Endothelial cell of umbilical vein (primary cell): ENCODE results near the gene ASIC1. TPM values are rescaled to one million over a fixed set of nuclear protein-coding genes. Genes with fewer than 3 reads are reported as not detected.
A peak's percentile ranks its signal among the peaks of the same experiment; 100 is the strongest.

Experiments
- BruUV-seq: library from RNA; stranded (reverse); fragments of 400-500 nt; replicated peaks from 2 replicates; lab custom pipeline; 2021; lab: Mats Ljungman, UMichigan
- CTCF ChIA-PET: fragments of 300-600, 350-600 bp; sonication (Branson Sonifier 250); formaldehyde crosslinking; loops from one replicate; lab custom pipeline; 2021; ENCODE audit warnings: antibody characterized with exemption, inconsistent platforms; lab: Charles Lee
- POLR2A ChIA-PET: fragments of 300-600, 350-600 bp; sonication (Branson Sonifier 250); formaldehyde crosslinking; loops from one replicate; lab custom pipeline; 2021; ENCODE audit warnings: antibody characterized with exemption, inconsistent platforms; lab: Charles Lee
- DNase-seq: peaks from one replicate; pipeline ENCODE4 v3.0.0-alpha.2; 2011; ENCODE audit warnings: low read depth, low spot score
- FAIRE-seq: peaks from 2 replicates; lab custom pipeline; 2011; peaks lifted over from hg19 to GRCh38; lab: Jason Lieb, UNC
- H2AFZ ChIP-seq: 2 replicates; pipeline ENCODE4 v1.6.0; 2012; ENCODE audit warnings: low read depth, low read length, control low read depth, inconsistent platforms
- H3K27ac ChIP-seq: 2 replicates; pipeline ENCODE4 v1.5.1; 2011; ENCODE audit warnings: low read depth, mild to moderate bottlenecking, control low read depth, low read length, moderate library complexity; ENCODE audit not compliant: insufficient read depth
- H3K27me3 ChIP-seq, 2 experiments: 2 replicates each; pipeline versions ENCODE4 v1.6.0 to v1.6.1; 2011; ENCODE audit warnings: low read length in 2 of 2, mixed read lengths in 1 of 2; ENCODE audit not compliant: control insufficient read depth in 2 of 2, insufficient read depth in 2 of 2
- H3K36me3 ChIP-seq, 2 experiments: 2 replicates in 1 of 2; 3 replicates in 1 of 2; pipeline ENCODE4 v1.5.1; 2011; ENCODE audit warnings: low read length in 2 of 2, mild to moderate bottlenecking in 1 of 2, moderate library complexity in 1 of 2; ENCODE audit not compliant: control insufficient read depth in 2 of 2, insufficient read depth in 2 of 2; ENCODE audit errors: extremely low read depth in 1 of 2
- H3K4me1 ChIP-seq: 3 replicates; pipeline ENCODE4 v1.5.1; 2011; ENCODE audit warnings: mild to moderate bottlenecking, low read length; ENCODE audit not compliant: control insufficient read depth, insufficient read depth; ENCODE audit errors: extremely low read depth
- H3K4me2 ChIP-seq: 2 replicates; pipeline ENCODE4 v1.6.1; 2011; ENCODE audit warnings: low read length, control low read depth, mixed read lengths; ENCODE audit not compliant: insufficient read depth
- H3K4me3 ChIP-seq, 3 experiments: fragments of 200-600 bp in 1 of 3; sonication (generic), shearing (Covaris generic) in 1 of 3; replicated peaks in 1 of 3; 2 replicates each; pipeline ENCODE4 v1.5.1; 2011 to 2016; ENCODE audit warnings: control low read depth in 3 of 3, low read length in 3 of 3, mild to moderate bottlenecking in 2 of 3, inconsistent platforms in 1 of 3, low read depth in 1 of 3, moderate library complexity in 1 of 3; ENCODE audit not compliant: insufficient read depth in 1 of 3
- H3K79me2 ChIP-seq: 2 replicates; pipeline ENCODE4 v1.6.0; 2012; ENCODE audit warnings: low read length, inconsistent platforms; ENCODE audit not compliant: control insufficient read depth, insufficient read depth
- H3K9ac ChIP-seq: replicated peaks from 2 replicates; pipeline ENCODE3; 2011; ENCODE audit warnings: low read length, control low read depth; ENCODE audit not compliant: insufficient read depth; ENCODE audit errors: extremely low read depth
- H3K9me1 ChIP-seq: replicated peaks from 3 replicates; pipeline ENCODE4 v1.6.0; 2011; ENCODE audit warnings: mild to moderate bottlenecking, low read length; ENCODE audit not compliant: control insufficient read depth, insufficient read depth; ENCODE audit errors: extremely low read depth
- H3K9me3 ChIP-seq: replicated peaks from 2 replicates; pipeline ENCODE4 v1.5.1; 2012; ENCODE audit warnings: low read length, inconsistent platforms; ENCODE audit not compliant: control insufficient read depth, insufficient read depth
- H4K20me1 ChIP-seq: replicated peaks from 2 replicates; pipeline ENCODE3; 2011; ENCODE audit warnings: mild to moderate bottlenecking, low read length; ENCODE audit not compliant: control insufficient read depth, insufficient read depth; ENCODE audit errors: extremely low read depth
- CTCF ChIP-seq, 2 donors: IDR thresholded peaks; 1 replicate in 1 of 2; 2 replicates in 1 of 2; pipeline ENCODE4 v1.5.1; 2011; ENCODE audit warnings: low read length in 2 of 2, mild to moderate bottlenecking in 2 of 2, moderate library complexity in 2 of 2, control low read depth in 1 of 2, inconsistent platforms in 1 of 2, low read depth in 1 of 2; ENCODE audit not compliant: insufficient read depth in 1 of 2; ENCODE audit errors: extremely low read depth in 1 of 2
- EZH2 ChIP-seq: IDR thresholded peaks from 2 replicates; pipeline ENCODE4 v1.6.1; 2012; ENCODE audit warnings: borderline replicate concordance, low read depth, mild to moderate bottlenecking, moderate library complexity, low read length, inconsistent platforms; ENCODE audit not compliant: severe bottlenecking
- FOS ChIP-seq: IDR thresholded peaks from 2 replicates; pipeline ENCODE4 v1.6.1; 2011; ENCODE audit warnings: mild to moderate bottlenecking, low read length, moderate library complexity, borderline replicate concordance; ENCODE audit not compliant: insufficient read depth
- GATA2 ChIP-seq: IDR thresholded peaks from 2 replicates; pipeline ENCODE4 v1.7.0; 2011; ENCODE audit warnings: low read depth, mild to moderate bottlenecking, moderate library complexity, mixed read lengths, low read length; ENCODE audit not compliant: insufficient read length, insufficient read depth
- JUN ChIP-seq: IDR thresholded peaks from 2 replicates; pipeline ENCODE4 v1.6.1; 2011; ENCODE audit warnings: borderline replicate concordance, low read depth; ENCODE audit not compliant: insufficient read length, insufficient read depth
- MAX ChIP-seq: IDR thresholded peaks from 2 replicates; pipeline ENCODE4 v1.6.1; 2011; ENCODE audit not compliant: insufficient read depth, insufficient read length
- MYC ChIP-seq: IDR thresholded peaks from one replicate; pipeline ENCODE4 v1.6.1; 2011; ENCODE audit warnings: mild to moderate bottlenecking, low read depth, low read length
- POLR2A ChIP-seq: IDR thresholded peaks from 2 replicates; pipeline ENCODE4 v1.6.1; 2012; ENCODE audit warnings: low read depth, mild to moderate bottlenecking, control low read depth, low read length
- POLR2AphosphoS5 ChIP-seq: IDR thresholded peaks from 2 replicates; pipeline ENCODE4 v1.6.1; 2012; ENCODE audit warnings: low read depth, mild to moderate bottlenecking, control low read depth, low read length, moderate library complexity; ENCODE audit not compliant: insufficient read depth
- dilution Hi-C: fragments of 300-500 bp; cut with MboI; formaldehyde crosslinking; loops from one replicate; pipeline ENCODE4 v1.15.0; 2019; ENCODE audit warnings: low sequenced_read_pairs; ENCODE audit not compliant: extremely low pct_ligation_motif_present
- intact Hi-C: fragments of 100-400 bp; cut with micrococcal nuclease; formaldehyde crosslinking; loops from one replicate; pipeline ENCODE4 v1.10.0; 2022
- polyA plus RNA-seq, 4 experiments: library from polyadenylated mRNA; depleted of rRNA in 3 of 4; stranded (reverse) in 3 of 4; unstranded in 1 of 4; fragments of >200 nt; gene quantifications; 2 replicates each; pipeline versions ENCODE4 v1.2.1 to v1.2.3, GENCODE V29; 2011 to 2012; ENCODE audit warnings: missing spikeins in 1 of 4
- total RNA-seq: library from RNA; stranded (reverse); gene quantifications from 2 replicates; pipeline ENCODE4 v1.2.3, GENCODE V29; 2021

ASIC1 gene
- total and polyA plus RNA-seq, 2 donors (not counting 3 experiments of a cell fraction or from before 2014, with no cell fraction given): 0.53 to 0.66 TPM

DNA sequence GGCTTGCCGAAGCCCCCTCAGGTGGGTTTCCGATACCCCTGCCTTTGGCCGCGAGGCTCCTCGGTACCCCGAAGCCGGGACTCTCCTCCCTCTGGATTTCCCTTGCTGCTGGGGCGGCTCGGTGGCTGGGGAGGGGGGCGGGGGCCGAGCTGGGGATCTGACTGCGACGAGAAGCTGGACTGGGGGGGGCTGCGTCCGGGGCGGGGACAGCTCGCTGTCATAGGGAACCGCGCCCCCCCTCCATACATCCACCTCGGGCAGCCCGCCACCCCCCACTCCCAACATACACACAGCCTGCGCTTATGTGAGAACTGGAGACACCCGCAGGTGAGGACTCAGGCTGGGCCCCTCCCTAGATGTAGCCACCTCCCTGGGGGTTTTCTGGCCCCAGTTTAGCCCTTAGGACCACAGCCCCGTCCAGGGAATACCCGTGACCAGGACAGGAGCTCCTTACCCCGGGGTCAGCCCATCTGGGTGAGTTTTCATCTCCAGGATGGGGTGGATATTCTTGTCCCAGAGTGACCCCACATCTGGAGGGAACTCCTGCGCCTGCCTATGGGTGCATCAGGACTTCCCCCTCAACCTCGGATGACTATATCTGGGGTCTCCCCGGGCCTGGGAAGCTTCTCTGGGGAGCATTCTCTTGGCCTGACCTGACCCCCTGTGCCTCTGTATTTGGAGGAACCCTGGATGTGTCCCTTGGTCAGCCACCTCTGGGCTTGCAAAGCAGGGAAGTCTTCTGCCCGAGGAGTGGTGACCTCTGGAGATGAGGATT is 687 bp downstream of the ASIC1 start:
- H2AFZ ChIP-seq: peak overlapping the region; percentile 17
- no peak for DNase-seq
- H3K9me3 ChIP-seq: no peaks in the 10 kb centered on the region
- H3K4me1 ChIP-seq: peaks cover 5% of the 10 kb centered on the region
- intact Hi-C loops: loop anchor here (1.0 to 2.0 kb wide), 2 partner anchors 191 to 281 kb away; no protein-coding TSS in a partner anchor
- peak overlapping the region in 2 of 3 experiments; percentile 12 to 52 for H3K4me3 ChIP-seq
- no peaks in the 10 kb centered on the region for H3K79me2 ChIP-seq
- no TSS peak for BruUV-seq
- no peak overlapping the region for H3K4me2 ChIP-seq
- dilution Hi-C loops: loop anchor here (25.0 kb wide), 1 partner anchor 96 kb away; the partner anchor contains the start of genes AQP2, AQP5 and AQP6
- TF ChIP-seq MAX (no peak), MYC (no peak), POLR2A (no peak), POLR2AphosphoS5 (no peak), FOS (no peak), CTCF (IDR thresholded peaks at IDR 0.05; ENCODE audit: extremely low read depth in 1 of 2, insufficient read depth in 1 of 2, low read depth in 1 of 2, low read length in 2 of 2) (no peak), GATA2 (no peak), EZH2 (no peak), JUN (no peak)
- H3K27me3 ChIP-seq: peaks cover 43 to 53% of the 10 kb centered on the region in 2 experiments
- H4K20me1 ChIP-seq: no peaks in the 10 kb centered on the region
- H3K9ac ChIP-seq: no peak overlapping the region
- no peaks in the 10 kb centered on the region for H3K36me3 ChIP-seq
- ChIA-PET POLR2A (interaction anchor here (0.5 kb wide), 1 partner anchor 84 kb away, joined by 3 read pairs; no protein-coding TSS in a partner anchor), CTCF (interaction anchor here (0.9 to 7.7 kb wide), 5 partner anchors 13 to 89 kb away, joined by 3 to 168 read pairs (median 3); partner anchors contain the start of gene AQP6)
- H3K9me1 ChIP-seq: no peaks in the 10 kb centered on the region
- FAIRE-seq: no peak
- H3K27ac ChIP-seq: no peak overlapping the region
